Activated CD8-positive, alpha-beta T cell treated with anti-CD3 and anti-CD28 coated beads for 36 hours (primary cell): Measurements from ENCODE around the gene TAF4B. TPM values are rescaled to one million over a fixed set of nuclear protein-coding genes. Genes with fewer than 3 reads are reported as not detected.

Experiments used
- ATAC-seq: fragments of 200-7000 bp; cut with Tn5 transposase; one replicate; pipeline ENCODE4 v1.10.0; 2021; ENCODE audit warnings: mild to moderate bottlenecking, moderate library complexity
- CTCF ChIA-PET: fragments of 350-600 bp; sonication (Branson Sonifier 250); formaldehyde crosslinking; loops from one replicate; lab custom pipeline; 2021; ENCODE audit warnings: antibody characterized with exemption; lab: Charles Lee
- POLR2A ChIA-PET: fragments of 350-600 bp; sonication (Branson Sonifier 250); formaldehyde crosslinking; loops from one replicate; lab custom pipeline; 2021; ENCODE audit warnings: antibody characterized with exemption; lab: Charles Lee
- DNase-seq: peaks from one replicate; pipeline ENCODE4 v3.0.0-alpha.2; 2020
- H3K27ac Mint-ChIP-seq: one replicate; pipeline ENCODE4 v1.8.0; 2021; ENCODE audit warnings: mild to moderate bottlenecking, mixed read lengths
- H3K27me3 Mint-ChIP-seq: one replicate; pipeline ENCODE4 v1.8.0; 2021; ENCODE audit warnings: mixed read lengths
- H3K36me3 Mint-ChIP-seq: one replicate; pipeline ENCODE4 v1.8.0; 2021; ENCODE audit warnings: low read depth, mixed read lengths
- H3K4me1 Mint-ChIP-seq: one replicate; pipeline ENCODE4 v1.8.0; 2021; ENCODE audit warnings: low read depth, mixed read lengths
- H3K4me3 Mint-ChIP-seq: one replicate; pipeline ENCODE4 v1.8.0; 2021; ENCODE audit warnings: mild to moderate bottlenecking, moderate library complexity, mixed read lengths
- H3K9me3 Mint-ChIP-seq: one replicate; pipeline ENCODE4 v1.8.0; 2021; ENCODE audit warnings: mixed read lengths
- intact Hi-C: fragments of 100-400 bp; cut with micrococcal nuclease; formaldehyde crosslinking; loops from one replicate; pipeline ENCODE4 v1.10.0; 2022
- total RNA-seq, 2 experiments: library from RNA; stranded (reverse); gene quantifications; one replicate each; pipeline ENCODE4 v1.2.3, GENCODE V29; 2021
- TF ChIP-seq, protein P1 (sequence below): fragments of 200-600 bp; IDR thresholded peaks from one replicate; pipeline ENCODE4 v1.8.0; 2022; ENCODE audit warnings: antibody characterized with exemption, mild to moderate bottlenecking

TAF4B gene
- total RNA-seq, 2 experiments from 2014 or later, result 14.7 to 15.1 TPM

DNA sequence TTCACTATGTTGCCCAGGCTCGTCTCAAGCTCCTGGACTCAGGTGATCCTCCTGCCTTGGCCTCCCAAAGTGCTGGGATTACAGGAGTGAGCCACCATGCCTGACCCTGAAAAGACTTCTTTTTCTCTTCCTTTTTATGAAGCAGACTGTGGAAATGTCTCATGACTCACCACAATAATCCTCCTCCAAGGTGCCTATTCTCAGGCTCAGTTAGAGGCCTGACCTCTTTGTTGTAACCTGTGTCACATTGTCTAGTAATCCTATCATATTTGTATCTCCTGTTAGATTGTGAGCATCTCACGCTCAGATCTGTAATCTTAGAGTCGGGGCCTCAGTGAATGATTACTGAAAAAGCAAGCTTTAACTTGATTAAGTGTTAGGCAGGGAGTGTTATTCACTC, 18.3 kb upstream of the TAF4B start:
- intact Hi-C loops, result no loop called here
- DNase-seq, result no peak
- ChIA-PET POLR2A (no interaction called here), CTCF (no interaction called here)
- no peak overlapping the region for H3K27ac Mint-ChIP-seq
- H3K4me1 Mint-ChIP-seq, result no peaks in the 10 kb centered on the region
- no peaks in the 10 kb centered on the region for H3K27me3 Mint-ChIP-seq
- H3K9me3 Mint-ChIP-seq, result no peaks in the 10 kb centered on the region
- no peaks in the 10 kb centered on the region for H3K36me3 Mint-ChIP-seq
- no peak overlapping the region for H3K4me3 Mint-ChIP-seq
- ATAC-seq, result no peak
- TF ChIP-seq, protein P1, sequence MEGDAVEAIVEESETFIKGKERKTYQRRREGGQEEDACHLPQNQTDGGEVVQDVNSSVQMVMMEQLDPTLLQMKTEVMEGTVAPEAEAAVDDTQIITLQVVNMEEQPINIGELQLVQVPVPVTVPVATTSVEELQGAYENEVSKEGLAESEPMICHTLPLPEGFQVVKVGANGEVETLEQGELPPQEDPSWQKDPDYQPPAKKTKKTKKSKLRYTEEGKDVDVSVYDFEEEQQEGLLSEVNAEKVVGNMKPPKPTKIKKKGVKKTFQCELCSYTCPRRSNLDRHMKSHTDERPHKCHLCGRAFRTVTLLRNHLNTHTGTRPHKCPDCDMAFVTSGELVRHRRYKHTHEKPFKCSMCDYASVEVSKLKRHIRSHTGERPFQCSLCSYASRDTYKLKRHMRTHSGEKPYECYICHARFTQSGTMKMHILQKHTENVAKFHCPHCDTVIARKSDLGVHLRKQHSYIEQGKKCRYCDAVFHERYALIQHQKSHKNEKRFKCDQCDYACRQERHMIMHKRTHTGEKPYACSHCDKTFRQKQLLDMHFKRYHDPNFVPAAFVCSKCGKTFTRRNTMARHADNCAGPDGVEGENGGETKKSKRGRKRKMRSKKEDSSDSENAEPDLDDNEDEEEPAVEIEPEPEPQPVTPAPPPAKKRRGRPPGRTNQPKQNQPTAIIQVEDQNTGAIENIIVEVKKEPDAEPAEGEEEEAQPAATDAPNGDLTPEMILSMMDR, result no peak

DNA sequence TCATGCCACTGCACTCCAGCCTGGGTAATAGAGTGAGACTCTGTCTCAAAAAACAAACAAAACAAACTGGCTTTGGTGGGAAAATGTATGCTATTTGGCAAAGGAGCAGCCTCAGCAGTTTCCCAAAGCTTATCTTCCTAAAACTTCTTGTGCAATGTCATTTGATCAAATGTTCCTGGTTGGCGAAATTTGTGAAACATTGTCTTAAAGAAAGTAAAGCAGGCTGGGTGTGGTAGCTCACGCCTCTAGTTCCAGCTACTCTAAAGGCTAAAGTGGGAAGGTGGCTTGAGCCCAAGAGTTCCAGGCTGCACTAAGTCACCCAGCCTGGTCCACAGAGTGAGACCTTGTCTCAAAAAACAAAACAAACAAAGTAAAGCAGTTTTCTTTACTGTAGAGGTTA, 17.3 kb upstream of the TAF4B start:
- Mint-ChIP-seq H3K4me1 (no peaks in the 10 kb centered on the region), H3K27me3 (no peaks in the 10 kb centered on the region), H3K9me3 (no peaks in the 10 kb centered on the region), H3K27ac (no peak overlapping the region), H3K36me3 (no peaks in the 10 kb centered on the region), H3K4me3 (no peak overlapping the region)
- CTCF ChIA-PET, result no interaction called here
- intact Hi-C loops, result no loop called here
- TF ChIP-seq, protein P1, result no peak
- DNase-seq, result no peak
- POLR2A ChIA-PET, result no interaction called here
- no peak for ATAC-seq

DNA sequence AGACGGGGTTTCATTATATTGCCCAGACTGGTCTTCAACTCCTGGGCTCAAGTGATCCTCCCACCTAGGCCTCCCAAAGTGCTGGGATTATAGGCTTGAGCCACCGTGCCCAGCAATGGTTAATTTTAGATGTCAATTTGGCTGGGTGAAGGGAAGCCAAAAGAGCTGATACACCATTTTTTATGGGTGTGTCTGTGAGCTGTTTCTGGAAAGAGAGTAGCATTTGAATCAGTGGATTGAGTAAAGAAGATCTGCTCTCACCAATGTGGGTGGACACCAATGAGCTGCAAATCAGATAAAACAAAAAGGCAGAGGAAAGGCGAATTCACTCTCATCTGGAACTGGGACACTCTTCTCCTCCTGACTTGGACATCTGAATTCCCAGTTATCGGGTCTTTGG, 16.1 kb upstream of the TAF4B start:
- Mint-ChIP-seq H3K9me3 (no peaks in the 10 kb centered on the region), H3K4me1 (peaks cover 10% of the 10 kb centered on the region), H3K36me3 (no peaks in the 10 kb centered on the region), H3K4me3 (no peak overlapping the region), H3K27me3 (no peaks in the 10 kb centered on the region), H3K27ac (no peak overlapping the region)
- DNase-seq (no peak), ATAC-seq (no peak)
- intact Hi-C loops, result no loop called here
- CTCF ChIA-PET, result interaction anchor here (0.7 kb wide), 1 partner anchor 24 kb away, joined by 3 read pairs; no protein-coding TSS in a partner anchor
- TF ChIP-seq, protein P1, result no peak
- POLR2A ChIA-PET, result no interaction called here

DNA sequence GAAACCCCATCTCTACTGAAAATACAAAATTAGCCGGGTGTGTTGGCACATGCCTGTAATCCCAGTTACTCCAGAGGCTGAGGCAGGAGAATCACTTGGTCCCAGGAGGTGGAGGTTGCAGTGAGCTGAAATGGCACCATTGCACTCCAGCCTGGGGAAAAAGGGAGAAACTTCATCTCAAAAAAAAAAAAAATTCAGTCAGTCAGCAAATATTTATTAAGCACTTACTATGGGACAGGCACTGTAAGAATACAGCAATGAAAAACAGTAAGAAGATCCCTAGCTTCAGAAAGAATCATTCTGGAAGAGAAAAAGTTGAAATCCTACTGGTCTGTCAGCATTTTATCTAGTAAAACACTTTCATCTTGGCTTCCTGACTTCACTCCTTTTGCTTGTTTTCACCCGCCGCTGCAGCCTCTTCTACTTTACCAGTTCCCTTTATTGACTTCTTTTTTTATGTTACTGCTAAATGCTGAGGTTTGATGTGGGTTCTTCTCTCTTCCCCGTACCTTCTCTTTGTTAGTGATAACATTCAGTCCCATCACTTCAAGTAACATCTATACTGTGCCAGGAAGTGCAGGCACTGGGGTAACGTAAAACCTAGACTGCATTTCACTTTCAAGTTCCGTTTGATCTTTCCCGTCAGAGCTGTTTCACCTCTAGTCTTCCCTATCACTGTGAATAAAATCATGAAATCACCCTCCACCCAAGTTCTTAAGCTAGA, 10.8 kb upstream of the TAF4B start:
- Mint-ChIP-seq H3K4me3 (peak overlapping the region; percentile 78), H3K36me3 (no peaks in the 10 kb centered on the region), H3K9me3 (no peaks in the 10 kb centered on the region), H3K4me1 (peaks cover 18% of the 10 kb centered on the region), H3K27ac (peak overlapping the region; percentile 96), H3K27me3 (no peaks in the 10 kb centered on the region)
- peak; percentile 56 for DNase-seq
- intact Hi-C loops, result no loop called here
- peak; percentile 97 for ATAC-seq
- POLR2A ChIA-PET, result interaction anchor here (0.7 to 1.7 kb wide), 3 partner anchors 10 to 174 kb away, joined by 3 to 12 read pairs (median 3); partner anchors contain the start of gene TAF4B
- CTCF ChIA-PET, result no interaction called here
- TF ChIP-seq, protein P1, result no peak

DNA sequence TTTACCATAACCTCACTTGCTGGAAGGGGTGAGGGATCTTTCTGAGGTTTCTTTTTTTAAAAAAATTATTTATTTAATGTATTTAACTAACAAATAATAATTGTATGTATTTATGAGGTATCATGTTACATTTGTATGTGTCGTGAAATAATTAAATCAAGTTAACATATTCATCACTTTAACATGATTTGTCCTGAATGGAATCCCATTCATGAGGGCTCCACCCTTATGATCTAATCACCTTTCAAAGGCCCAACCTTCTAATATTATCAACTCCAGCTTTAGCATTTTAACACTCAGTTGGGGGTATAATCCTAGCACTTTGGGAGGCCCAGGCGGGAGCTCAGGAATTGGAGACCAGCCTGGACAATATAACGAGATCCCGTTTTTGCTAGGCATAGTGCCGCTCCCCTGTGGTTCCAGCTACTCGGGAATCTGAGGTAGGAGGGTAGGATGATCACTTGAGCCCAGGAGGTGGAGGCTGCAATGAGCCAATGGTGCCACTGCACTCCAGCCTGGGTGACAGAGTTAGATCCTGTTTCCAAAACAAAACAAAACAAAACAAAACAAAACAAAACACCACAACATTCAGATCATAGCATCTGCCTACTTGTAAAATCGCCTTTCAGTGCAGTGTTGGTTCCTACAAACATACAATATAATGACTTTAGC, 1.1 kb upstream of the TAF4B start:
- no peaks in the 10 kb centered on the region for H3K9me3 Mint-ChIP-seq
- ATAC-seq (no peak), DNase-seq (no peak)
- ChIA-PET CTCF (no interaction called here), POLR2A (interaction anchor here (1.3 to 3.1 kb wide), 3 partner anchors 9 to 148 kb away, joined by 4 to 12 read pairs (median 5); no protein-coding TSS in a partner anchor)
- H3K4me1 Mint-ChIP-seq, result peaks cover 32% of the 10 kb centered on the region
- H3K4me3 Mint-ChIP-seq, result peak overlapping the region; percentile 95
- H3K27me3 Mint-ChIP-seq, result no peaks in the 10 kb centered on the region
- H3K36me3 Mint-ChIP-seq, result peaks cover 5% of the 10 kb centered on the region
- intact Hi-C loops, result loop anchor here (5.0 kb wide), 1 partner anchor 133 kb away; the partner anchor contains the start of gene SS18
- peak overlapping the region; percentile 96 for H3K27ac Mint-ChIP-seq
- TF ChIP-seq, protein P1, result no peak
